Prostate gland (tissue), 2 donors: ENCODE measurements around the gene ITGB2. TPM values are rescaled to one million over a fixed set of nuclear protein-coding genes. Genes with fewer than 3 reads are reported as not detected.

Experiments
- DNase-seq: peaks from one replicate; pipeline ENCODE4 v3.0.0-alpha.2; 2019; ENCODE audit warnings: low spot score
- H3K27ac ChIP-seq, 2 donors: fragments of 200-600 bp; sonication (generic); 2 replicates each; pipeline ENCODE4 v1.5.1; 2017 to 2019
- H3K27me3 ChIP-seq: fragments of 200-600 bp; sonication (generic); replicated peaks from 2 replicates; pipeline ENCODE4 v1.5.1; 2019; ENCODE audit not compliant: insufficient read depth
- H3K36me3 ChIP-seq, 2 donors: fragments of 200-600 bp; sonication (generic); 1 replicate in 1 of 2; 2 replicates in 1 of 2; pipeline versions ENCODE4 v1.5.1 to v1.8.1; 2017 to 2019
- H3K4me1 ChIP-seq: fragments of 200-600 bp; sonication (generic); replicated peaks from 2 replicates; pipeline ENCODE4 v1.5.1; 2019
- H3K4me3 ChIP-seq, 2 donors: fragments of 200-600 bp; sonication (generic); 2 replicates each; pipeline ENCODE4 v1.5.1; 2017 to 2019
- H3K9me3 ChIP-seq: fragments of 200-600 bp; sonication (generic); 2 replicates; pipeline ENCODE4 v1.5.1; 2017
- POLR2A ChIP-seq: fragments of 450-650 bp; IDR thresholded peaks from one replicate; pipeline ENCODE4 v1.6.1; 2016; ENCODE audit warnings: antibody characterized with exemption, mild to moderate bottlenecking
- POLR2AphosphoS5 ChIP-seq: sonication (generic); formaldehyde crosslinking; IDR thresholded peaks from one replicate; pipeline ENCODE4 v1.6.1; 2017; ENCODE audit warnings: antibody characterized with exemption
- WGBS: methylation state at CpG from one replicate; pipeline ENCODE4 v1.1.5; 2018; 5-methylcytosine and 5-hydroxymethylcytosine counted together
- intact Hi-C: fragments of 100-400 bp; cut with DNase I; formaldehyde crosslinking; loops from one replicate; pipeline ENCODE4 v1.14.2; 2022
- total RNA-seq, 2 donors: library from RNA; depleted of rRNA; stranded (reverse); fragments of >200 nt; gene quantifications; one replicate each; pipeline ENCODE4 v1.1.0, GENCODE V29; 2016
- TF ChIP-seq, protein P1 (sequence below), 4 experiments: fragments of 200-600 bp in 2 of 4; fragments of 450-650 bp in 2 of 4; sonication (generic) in 2 of 4; IDR thresholded peaks; 1 replicate in 3 of 4; 2 replicates in 1 of 4; pipeline ENCODE4 v1.5.1; 2016 to 2019; ENCODE audit warnings: antibody characterized with exemption in 4 of 4, mild to moderate bottlenecking in 2 of 4, moderate library complexity in 2 of 4

ITGB2 gene
- total RNA-seq, 2 donors from 2014 or later = 23.1 to 56.1 TPM

DNA sequence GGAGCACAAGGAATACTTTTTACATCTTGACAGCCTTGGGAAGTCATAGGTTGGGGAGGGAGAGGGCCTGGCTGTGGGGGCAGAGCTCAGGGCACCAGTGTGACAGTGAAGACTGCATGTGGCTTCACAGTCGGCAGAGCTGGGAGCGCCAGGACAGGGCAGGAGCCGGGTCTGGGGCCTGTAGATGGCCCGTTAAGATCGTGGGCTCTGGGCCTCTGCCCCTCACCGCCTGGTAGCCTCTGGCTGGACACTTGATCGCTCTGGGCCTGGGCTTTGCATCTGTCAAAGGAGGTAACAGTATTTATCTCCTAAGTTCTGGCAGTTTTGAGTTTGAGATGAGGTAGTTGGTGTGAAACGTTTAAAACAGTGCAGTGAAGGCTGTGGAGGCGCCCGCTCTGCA, 23.9 kb upstream of the ITGB2 start:
- intact Hi-C loops = loop anchor here (10.0 kb wide), 1 partner anchor 340 kb away; the partner anchor contains the start of gene POFUT2
- TF ChIP-seq, protein P1, sequence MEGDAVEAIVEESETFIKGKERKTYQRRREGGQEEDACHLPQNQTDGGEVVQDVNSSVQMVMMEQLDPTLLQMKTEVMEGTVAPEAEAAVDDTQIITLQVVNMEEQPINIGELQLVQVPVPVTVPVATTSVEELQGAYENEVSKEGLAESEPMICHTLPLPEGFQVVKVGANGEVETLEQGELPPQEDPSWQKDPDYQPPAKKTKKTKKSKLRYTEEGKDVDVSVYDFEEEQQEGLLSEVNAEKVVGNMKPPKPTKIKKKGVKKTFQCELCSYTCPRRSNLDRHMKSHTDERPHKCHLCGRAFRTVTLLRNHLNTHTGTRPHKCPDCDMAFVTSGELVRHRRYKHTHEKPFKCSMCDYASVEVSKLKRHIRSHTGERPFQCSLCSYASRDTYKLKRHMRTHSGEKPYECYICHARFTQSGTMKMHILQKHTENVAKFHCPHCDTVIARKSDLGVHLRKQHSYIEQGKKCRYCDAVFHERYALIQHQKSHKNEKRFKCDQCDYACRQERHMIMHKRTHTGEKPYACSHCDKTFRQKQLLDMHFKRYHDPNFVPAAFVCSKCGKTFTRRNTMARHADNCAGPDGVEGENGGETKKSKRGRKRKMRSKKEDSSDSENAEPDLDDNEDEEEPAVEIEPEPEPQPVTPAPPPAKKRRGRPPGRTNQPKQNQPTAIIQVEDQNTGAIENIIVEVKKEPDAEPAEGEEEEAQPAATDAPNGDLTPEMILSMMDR (IDR thresholded peaks at IDR 0.05) = no peak
- TF ChIP-seq POLR2A = no peak
- TF ChIP-seq POLR2AphosphoS5 = no peak
- Histone ChIP-seq H3K27me3 (no peaks in the 10 kb centered on the region), H3K4me3 (no peak overlapping the region), H3K4me1 (peaks cover 6% of the 10 kb centered on the region), H3K9me3 (no peaks in the 10 kb centered on the region), H3K36me3 (no peaks in the 10 kb centered on the region), H3K27ac (no peak overlapping the region)
- 93% methylated on average over 10 of the region's 10 CpGs for WGBS
- DNase-seq = no peak

DNA sequence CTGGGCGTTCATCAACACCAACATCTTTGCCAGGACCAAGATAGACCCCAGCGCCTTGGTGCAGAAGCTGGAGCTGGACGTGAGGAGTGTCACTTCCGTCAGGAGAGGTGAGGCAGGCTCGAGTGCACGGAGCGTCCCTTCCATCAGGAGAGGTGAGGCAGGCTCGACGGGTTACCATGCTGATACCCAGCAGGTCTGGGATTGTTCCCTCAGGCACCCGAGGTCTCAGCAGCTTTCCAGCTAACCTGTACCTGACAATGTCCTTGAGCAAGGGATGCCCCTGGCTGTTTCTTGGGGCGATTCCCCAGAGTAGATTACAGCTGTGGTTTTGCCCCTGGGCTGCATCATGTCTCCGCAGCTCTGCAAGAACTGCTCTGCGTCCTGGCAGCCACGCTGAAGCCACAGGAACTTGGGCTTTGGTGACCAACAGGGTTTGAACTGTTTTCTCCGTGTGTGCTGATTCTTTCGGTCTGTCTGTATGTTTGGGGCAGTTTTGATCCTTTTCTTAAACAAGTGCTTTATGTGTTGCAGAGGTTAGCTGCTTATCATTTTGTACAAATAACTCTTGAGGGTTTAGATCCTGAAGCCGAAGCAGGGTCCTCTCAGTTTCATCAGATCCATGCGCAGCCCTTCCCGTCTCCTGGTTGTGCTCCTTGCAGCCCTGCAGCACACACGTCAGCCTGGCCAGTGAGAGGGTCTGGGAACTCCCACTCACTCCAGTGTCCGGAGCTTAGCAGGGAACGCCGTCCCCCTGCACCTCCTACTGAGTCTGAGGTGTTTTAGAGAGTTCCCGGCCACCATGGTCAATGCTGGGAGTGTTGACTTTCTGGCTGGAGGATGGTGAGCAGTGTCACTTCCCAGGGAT, 23.2 kb upstream of the ITGB2 start:
- peaks cover 6% of the 10 kb centered on the region for H3K4me1 ChIP-seq
- TF ChIP-seq POLR2AphosphoS5 = no peak
- no peak for TF ChIP-seq POLR2A
- TF ChIP-seq, protein P1 (IDR thresholded peaks at IDR 0.05) = no peak
- DNase-seq = no peak

DNA sequence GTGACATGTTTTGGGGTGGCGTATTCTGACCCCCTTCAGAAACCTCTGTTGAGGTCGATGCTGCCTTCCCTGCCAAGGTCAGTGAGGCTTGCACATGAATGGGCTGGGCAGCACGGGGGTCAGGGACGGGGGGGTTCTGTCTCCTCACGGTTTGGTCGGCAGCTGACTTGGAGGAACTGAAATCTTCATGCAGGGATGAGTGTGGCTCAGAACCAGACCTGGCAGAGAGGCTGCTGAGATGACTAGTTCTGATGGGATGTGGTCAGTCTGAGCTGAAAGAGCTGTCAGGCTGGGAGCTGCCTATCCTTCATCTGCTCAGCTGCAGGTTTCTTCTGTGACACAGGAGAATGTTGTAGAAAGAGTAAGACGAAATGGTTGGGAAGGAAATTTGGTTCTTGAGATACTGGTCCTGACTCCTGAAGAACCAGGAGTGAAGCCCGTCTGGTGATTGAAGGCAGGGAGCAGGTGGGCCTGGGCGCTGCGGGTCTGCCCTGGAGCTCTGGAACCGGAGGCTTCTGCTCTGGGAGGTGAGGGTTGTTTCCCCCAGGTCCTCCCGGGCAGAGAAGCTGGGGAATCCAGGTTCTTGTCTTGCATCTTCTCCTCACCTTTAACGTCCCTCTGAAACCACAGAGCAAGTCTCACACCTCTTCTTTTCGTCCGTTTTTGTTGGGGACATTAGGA, 22.4 kb upstream of the ITGB2 start:
- no peaks in the 10 kb centered on the region for H3K27me3 ChIP-seq
- intact Hi-C loops = loop anchor here (10.0 kb wide), 1 partner anchor 342 kb away; the partner anchor contains the start of gene POFUT2
- WGBS = 89% methylated on average over 15 of the region's 15 CpGs
- DNase-seq = no peak
- H3K9me3 ChIP-seq = no peaks in the 10 kb centered on the region
- H3K27ac ChIP-seq = no peak overlapping the region
- no peak overlapping the region for H3K4me3 ChIP-seq
- TF ChIP-seq POLR2A (no peak), POLR2AphosphoS5 (no peak)
- TF ChIP-seq, protein P1 (IDR thresholded peaks at IDR 0.05) = no peak
- peaks cover 6% of the 10 kb centered on the region for H3K4me1 ChIP-seq
- no peaks in the 10 kb centered on the region for H3K36me3 ChIP-seq

More for the DNA sequence above, 23.2 kb upstream of the ITGB2 start:
- intact Hi-C loops = loop anchor here (10.0 kb wide), 1 partner anchor 341 kb away; the partner anchor contains the start of gene POFUT2
- H3K27me3 ChIP-seq = no peaks in the 10 kb centered on the region
- 92% methylated on average over 24 of the region's 24 CpGs for WGBS
- H3K9me3 ChIP-seq = no peaks in the 10 kb centered on the region
- no peaks in the 10 kb centered on the region for H3K36me3 ChIP-seq
- H3K4me3 ChIP-seq = no peak overlapping the region
- no peak overlapping the region for H3K27ac ChIP-seq

DNA sequence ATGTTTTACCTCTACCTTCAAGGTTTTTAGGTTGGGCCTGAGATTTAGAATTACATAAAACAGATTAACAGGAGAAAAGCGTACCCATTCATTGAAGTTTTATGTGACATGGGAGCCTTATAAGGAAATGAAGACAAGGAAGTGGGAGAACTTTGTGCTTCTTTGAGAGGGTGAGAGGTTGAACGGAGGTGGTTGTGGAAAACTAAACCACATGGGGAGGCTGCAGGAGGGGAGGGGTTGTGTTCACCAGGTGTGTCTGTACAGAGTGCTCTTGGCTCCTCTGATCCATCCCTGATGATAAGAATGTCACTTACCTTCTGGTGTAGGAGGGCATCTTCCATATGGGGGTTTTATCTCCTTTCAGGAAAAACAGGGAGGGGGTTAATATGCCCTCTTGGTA, 21.9 kb upstream of the ITGB2 start:
- Histone ChIP-seq H3K27me3 (no peaks in the 10 kb centered on the region), H3K9me3 (no peaks in the 10 kb centered on the region), H3K36me3 (no peaks in the 10 kb centered on the region), H3K4me1 (peaks cover 6% of the 10 kb centered on the region), H3K4me3 (no peak overlapping the region), H3K27ac (no peak overlapping the region)
- 59% methylated on average over 2 of the region's 2 CpGs for WGBS
- DNase-seq = no peak
- intact Hi-C loops = loop anchor here (10.0 kb wide), 1 partner anchor 342 kb away; the partner anchor contains the start of gene POFUT2
- TF ChIP-seq POLR2A = no peak
- TF ChIP-seq, protein P1 (IDR thresholded peaks at IDR 0.05) = no peak
- TF ChIP-seq POLR2AphosphoS5 = no peak
